SU-DHL-6 (cell line): ENCODE data around the gene TNS1.

Experiments used
- H2AFZ ChIP-seq: fragments of 200-600 bp; sonication (generic); 2 replicates; pipeline ENCODE4 v1.6.1; 2014; ENCODE audit warnings: low read depth, mild to moderate bottlenecking, moderate library complexity, mixed read lengths, antibody characterized with exemption, low read length; ENCODE audit not compliant: severe bottlenecking
- H3F3A ChIP-seq: fragments of 200-600 bp; shearing (Covaris generic); 2 replicates; pipeline ENCODE4 v1.6.0; 2016; ENCODE audit warnings: antibody characterized with exemption, mild to moderate bottlenecking; ENCODE audit not compliant: insufficient read depth
- H3K27ac ChIP-seq: fragments of 200-600 bp; sonication (generic); 2 replicates; pipeline ENCODE4 v1.5.1; 2016; ENCODE audit warnings: low read depth, mild to moderate bottlenecking, low read length, moderate library complexity, mixed read lengths
- H3K27me3 ChIP-seq: fragments of 200-600 bp; sonication (generic), shearing (Covaris generic); 2 replicates; pipeline ENCODE4 v1.6.0; 2014; ENCODE audit warnings: mild to moderate bottlenecking, low read length
- H3K36me3 ChIP-seq: fragments of 200-600 bp; sonication (generic); 2 replicates; pipeline ENCODE4 v1.6.1; 2014; ENCODE audit warnings: mild to moderate bottlenecking, low read length, mixed read lengths
- H3K4me2 ChIP-seq: fragments of 300-600, 200-600 bp; shearing (Covaris generic), sonication (generic); 2 replicates; pipeline ENCODE4 v1.6.0; 2014; ENCODE audit warnings: low read length, low read depth, mild to moderate bottlenecking; ENCODE audit not compliant: poor library complexity, severe bottlenecking
- H3K4me3 ChIP-seq: fragments of 200-600 bp; sonication (generic); 2 replicates; pipeline ENCODE4 v1.5.1; 2014; ENCODE audit warnings: antibody characterized with exemption, low read length, mild to moderate bottlenecking, mixed read lengths; ENCODE audit not compliant: insufficient read depth, poor library complexity, severe bottlenecking
- H3K79me2 ChIP-seq: fragments of 200-600 bp; sonication (generic); 2 replicates; pipeline ENCODE4 v1.6.1; 2014; ENCODE audit warnings: mild to moderate bottlenecking, low read length, moderate library complexity; ENCODE audit not compliant: insufficient read depth
- H3K9ac ChIP-seq: fragments of 200-600 bp; sonication (generic); 2 replicates; pipeline ENCODE4 v1.7.0; 2014; ENCODE audit warnings: mild to moderate bottlenecking, low read length
- H3K9me2 ChIP-seq: fragments of 200-600 bp; sonication (generic); replicated peaks from 2 replicates; pipeline ENCODE4 v1.6.1; 2014; ENCODE audit warnings: low read length; ENCODE audit not compliant: insufficient read depth
- H3K9me3 ChIP-seq: fragments of 200-600 bp; sonication (generic); 2 replicates; pipeline ENCODE4 v1.6.1; 2014; ENCODE audit warnings: low read length, mixed read lengths; ENCODE audit not compliant: insufficient read depth
- H4K20me1 ChIP-seq: fragments of 200-600 bp; sonication (generic); 2 replicates; pipeline ENCODE4 v1.6.1; 2014; ENCODE audit warnings: low read depth, mild to moderate bottlenecking, antibody characterized with exemption, low read length, moderate library complexity, mixed read lengths
- CTCF ChIP-seq: fragments of 200-600 bp; sonication (generic); IDR thresholded peaks from one replicate; pipeline ENCODE4 v1.5.1; 2017; ENCODE audit warnings: antibody characterized with exemption, mild to moderate bottlenecking, low read length, moderate library complexity; ENCODE audit not compliant: insufficient read depth, poor library complexity, severe bottlenecking
- EZH2phosphoT487 ChIP-seq: fragments of 200-600 bp; sonication (generic), shearing (Covaris generic); conservative IDR thresholded peaks from 2 replicates; pipeline ENCODE4 v1.6.1; 2018; ENCODE audit warnings: mild to moderate bottlenecking, antibody characterized with exemption, low read length, moderate library complexity, mixed read lengths

The TNS1 gene

GRCh38 chr2:217972037-217972436 is 30.8 kb downstream of the TNS1 start:
- H3K27ac ChIP-seq: no peak overlapping the region

GRCh38 chr2:217971166-217971565 is 31.6 kb downstream of the TNS1 start:
- no peaks in the 10 kb centered on the region for H3F3A ChIP-seq
- no peak overlapping the region for H3K9ac ChIP-seq
- no peak overlapping the region for H3K4me2 ChIP-seq
- no peaks in the 10 kb centered on the region for H3K36me3 ChIP-seq
- H3K4me3 ChIP-seq: no peak overlapping the region
- H4K20me1 ChIP-seq: no peaks in the 10 kb centered on the region
- H3K79me2 ChIP-seq: no peaks in the 10 kb centered on the region
- TF ChIP-seq EZH2phosphoT487 (no peak), CTCF (no peak)
- H2AFZ ChIP-seq: no peak overlapping the region
- H3K27me3 ChIP-seq: no peaks in the 10 kb centered on the region
- H3K9me2 ChIP-seq: no peaks in the 10 kb centered on the region
- H3K27ac ChIP-seq: no peak overlapping the region
- no peaks in the 10 kb centered on the region for H3K9me3 ChIP-seq

More at GRCh38 chr2:217972037-217972436, 30.8 kb downstream of the TNS1 start:
- Histone ChIP-seq H3K79me2 (no peaks in the 10 kb centered on the region), H3K4me3 (no peak overlapping the region), H3K4me2 (no peak overlapping the region), H3F3A (no peaks in the 10 kb centered on the region), H3K9ac (no peak overlapping the region), H3K9me3 (no peaks in the 10 kb centered on the region), H4K20me1 (no peaks in the 10 kb centered on the region), H2AFZ (no peak overlapping the region), H3K9me2 (no peaks in the 10 kb centered on the region), H3K27me3 (no peaks in the 10 kb centered on the region), H3K36me3 (no peaks in the 10 kb centered on the region)
- TF ChIP-seq EZH2phosphoT487 (no peak), CTCF (no peak)

GRCh38 chr2:217970206-217970605 is 32.6 kb downstream of the TNS1 start:
- Histone ChIP-seq H4K20me1 (no peaks in the 10 kb centered on the region), H3K9me2 (no peaks in the 10 kb centered on the region)

More at GRCh38 chr2:217970206-217970605, 32.6 kb downstream of the TNS1 start:
- TF ChIP-seq EZH2phosphoT487 (no peak), CTCF (no peak)
- H2AFZ ChIP-seq: no peak overlapping the region
- H3K4me2 ChIP-seq: no peak overlapping the region
- no peaks in the 10 kb centered on the region for H3K27me3 ChIP-seq
- no peak overlapping the region for H3K9ac ChIP-seq
- no peak overlapping the region for H3K4me3 ChIP-seq
- no peaks in the 10 kb centered on the region for H3K79me2 ChIP-seq
- no peaks in the 10 kb centered on the region for H3F3A ChIP-seq
- no peak overlapping the region for H3K27ac ChIP-seq
- no peaks in the 10 kb centered on the region for H3K36me3 ChIP-seq
- no peaks in the 10 kb centered on the region for H3K9me3 ChIP-seq
